H1 (cell line): Measurements from ENCODE around the gene TAPT1.

Experiments
- CHD7 ChIP-seq: fragments of 300-600 bp; sonication (generic); IDR thresholded peaks from 2 replicates; pipeline ENCODE4 v1.7.1; 2012; ENCODE audit warnings: low read length, moderate library complexity, mild to moderate bottlenecking, inconsistent platforms; ENCODE audit not compliant: insufficient replicate concordance
- CTCF ChIP-seq, 3 experiments: IDR thresholded peaks; 1 replicate in 2 of 3; 2 replicates in 1 of 3; pipeline versions ENCODE4 v1.5.1 to v1.6.1; 2011; ENCODE audit warnings: low read length in 3 of 3, mild to moderate bottlenecking in 3 of 3, inconsistent platforms in 2 of 3, low read depth in 1 of 3, moderate library complexity in 1 of 3; ENCODE audit not compliant: insufficient read depth in 1 of 3; ENCODE audit errors: control extremely low read depth in 1 of 3
- POLR2AphosphoS5 ChIP-seq: IDR thresholded peaks from 2 replicates; pipeline ENCODE4 v1.6.1; 2011; ENCODE audit warnings: low read depth, low read length
- RAD21 ChIP-seq, 2 experiments: IDR thresholded peaks in 1 of 2; conservative IDR thresholded peaks in 1 of 2; 2 replicates each; pipeline ENCODE4 v1.6.1; 2011; ENCODE audit warnings: low read depth in 2 of 2, low read length in 2 of 2, improper control_type of control experiment in 1 of 2, inconsistent platforms in 1 of 2, mild to moderate bottlenecking in 1 of 2, moderate library complexity in 1 of 2

- TF ChIP-seq CTCF (IDR thresholded peaks at IDR 0.05; ENCODE audit: control extremely low read depth in 1 of 3, insufficient read depth in 1 of 3, low read depth in 1 of 3, low read length in 3 of 3) (no peak), CHD7 (no peak), POLR2AphosphoS5 (no peak), RAD21 (IDR thresholded peaks at IDR 0.05 in 1 of 2, conservative IDR thresholded peaks at IDR 0.05 in 1 of 2; ENCODE audit: low read depth in 2 of 2, low read length in 2 of 2) (no peak)
Measured at GRCh38 chr4:16206848-16207247, 19.4 kb downstream of the TAPT1 start.
